HepG2 (cell line): ENCODE data around the gene UNC5B. TPM values are rescaled to one million over a fixed set of nuclear protein-coding genes. Genes with fewer than 3 reads are reported as not detected.

ENCODE experiments used
- ATAC-seq: fragments of 200-7000 bp; cut with Tn5 transposase; 3 replicates; pipeline ENCODE4 v1.9.1; 2020; ENCODE audit warnings: mild to moderate bottlenecking, moderate library complexity
- BruUV-seq: library from RNA; stranded (reverse); fragments of 400-500 nt; replicated peaks from 2 replicates; lab custom pipeline; 2021; lab: Mats Ljungman, UMichigan
- CTCF ChIA-PET: fragments of 300-600 bp; formaldehyde crosslinking; extraction: SDS; loops from one replicate; lab custom pipeline; 2021; ENCODE audit warnings: low total read pairs, inconsistent platforms, low intra/inter-chr PET ratio; lab: Yijun Ruan, JAX
- POLR2A ChIA-PET: fragments of 350-600 bp; sonication (Branson Sonifier 250); formaldehyde crosslinking; loops from one replicate; lab custom pipeline; 2020; ENCODE audit warnings: antibody characterized with exemption, inconsistent platforms; lab: Yijun Ruan, JAX
- DNase-seq: peaks from one replicate; pipeline ENCODE4 v3.0.0-alpha.2; 2015; ENCODE audit warnings: low spot score
- FAIRE-seq: peaks from 3 replicates; lab custom pipeline; 2011; peaks lifted over from hg19 to GRCh38; lab: Jason Lieb, UNC
- H2AFZ ChIP-seq: one replicate; pipeline ENCODE4 v1.6.1; 2011; ENCODE audit warnings: low read length, inconsistent platforms
- H3K27ac ChIP-seq: fragments of 300-600 bp; 3 replicates; pipeline ENCODE4 v1.8.0; 2011; ENCODE audit warnings: mixed run types, mild to moderate bottlenecking, mixed read lengths, low read length, inconsistent platforms; ENCODE audit not compliant: insufficient read depth; ENCODE audit errors: extremely low read length
- H3K27me3 ChIP-seq, 2 experiments: fragments of 200-600 bp in 1 of 2; 2 replicates in 1 of 2; 3 replicates in 1 of 2; pipeline versions ENCODE4 v1.6.0 to v1.8.0; 2011; ENCODE audit warnings: low read length in 2 of 2, mild to moderate bottlenecking in 2 of 2, moderate library complexity in 2 of 2, inconsistent platforms in 1 of 2; ENCODE audit not compliant: insufficient read depth in 2 of 2, control insufficient read depth in 1 of 2
- H3K36me3 ChIP-seq, 2 experiments: fragments of 200-600 bp in 1 of 2; replicated peaks in 1 of 2; 2 replicates in 1 of 2; 3 replicates in 1 of 2; pipeline versions ENCODE4 v1.5.1 to v1.8.0; 2011; ENCODE audit warnings: low read length in 2 of 2, inconsistent platforms in 1 of 2; ENCODE audit not compliant: insufficient read depth in 2 of 2, control insufficient read depth in 1 of 2
- H3K4me1 ChIP-seq: 2 replicates; pipeline ENCODE4 v1.5.1; 2012; ENCODE audit warnings: low read length, inconsistent platforms; ENCODE audit not compliant: insufficient read depth
- H3K4me2 ChIP-seq: 2 replicates; pipeline ENCODE4 v1.6.0; 2011; ENCODE audit warnings: low read depth, low read length, inconsistent platforms
- H3K4me3 ChIP-seq, 3 experiments: fragments of 200-600 bp in 1 of 3; sonication (generic), shearing (Covaris generic) in 1 of 3; replicated peaks in 1 of 3; 2 replicates each; pipeline ENCODE4 v1.5.1; 2011 to 2016; ENCODE audit warnings: low read length in 3 of 3, inconsistent platforms in 2 of 3, low read depth in 2 of 3, mild to moderate bottlenecking in 2 of 3, control low read depth in 1 of 3, mixed read lengths in 1 of 3; ENCODE audit not compliant: insufficient read depth in 1 of 3
- H3K79me2 ChIP-seq: one replicate; pipeline ENCODE4 v1.6.1; 2011; ENCODE audit warnings: low read length, inconsistent platforms; ENCODE audit not compliant: insufficient read depth
- H3K9ac ChIP-seq: 2 replicates; pipeline ENCODE4 v1.6.0; 2011; ENCODE audit warnings: mild to moderate bottlenecking, low read depth, low read length, inconsistent platforms; ENCODE audit not compliant: insufficient read depth
- H3K9me3 ChIP-seq: 2 replicates; pipeline ENCODE4 v1.5.1; 2012; ENCODE audit warnings: mild to moderate bottlenecking, low read length
- H4K20me1 ChIP-seq: 2 replicates; pipeline ENCODE4 v1.6.0; 2011; ENCODE audit warnings: inconsistent platforms, mild to moderate bottlenecking, low read length, moderate library complexity; ENCODE audit not compliant: insufficient read depth
- CENPBD1 ChIP-seq: sonication (generic); formaldehyde crosslinking; IDR thresholded peaks from 2 replicates; pipeline ENCODE4 v1.8.0; 2022; ENCODE audit warnings: missing genetic modification reagents, low read depth, mild to moderate bottlenecking, borderline replicate concordance
- FOXK2 ChIP-seq: fragments of 450-650 bp; IDR thresholded peaks from 2 replicates; pipeline ENCODE4 v1.6.1; 2016
- IKZF5 ChIP-seq: IDR thresholded peaks from 2 replicates; pipeline ENCODE4 v1.6.1; 2018; ENCODE audit warnings: missing genetic modification reagents, mild to moderate bottlenecking, missing compliant biosample characterization
- KLF15 ChIP-seq: sonication (generic); formaldehyde crosslinking; IDR thresholded peaks from 2 replicates; pipeline ENCODE4 v1.8.1; 2023; ENCODE audit warnings: borderline replicate concordance, mild to moderate bottlenecking, inconsistent platforms, missing genetic modification reagents, mixed read lengths
- LRRFIP1 ChIP-seq: sonication (generic); formaldehyde crosslinking; conservative IDR thresholded peaks from 2 replicates; pipeline ENCODE4 v1.4.0; 2020; ENCODE audit warnings: missing genetic modification reagents
- RARA ChIP-seq: IDR thresholded peaks from 2 replicates; pipeline ENCODE4 v1.6.1; 2016; ENCODE audit warnings: missing genetic modification reagents, missing compliant biosample characterization
- ZNF12 ChIP-seq: sonication (generic); formaldehyde crosslinking; IDR thresholded peaks from 2 replicates; pipeline ENCODE4 v1.5.0; 2020; ENCODE audit warnings: missing genetic modification reagents
- WGBS: methylation state at CpG from one replicate; pipeline ENCODE4 v1.1.6; 2017; ENCODE audit warnings: low lambda C conversion rate; 5-methylcytosine and 5-hydroxymethylcytosine counted together
- in situ Hi-C: cut with HindIII; loops from 2 replicates; pipeline ENCODE4 v1.10.0; 2017; ENCODE audit warnings: low pct_unique_long_range_greater_than_20kb; ENCODE audit not compliant: extremely low pct_ligation_motif_present
- intact Hi-C: fragments of 100-400 bp; cut with micrococcal nuclease; formaldehyde crosslinking; loops from one replicate; pipeline ENCODE4 v1.10.0; 2022; ENCODE audit not compliant: unreplicated experiment
- polyA plus RNA-seq, 8 experiments: library from polyadenylated mRNA; depleted of rRNA in 3 of 8; stranded (reverse) in 7 of 8; unstranded in 1 of 8; fragments of >200 nt; fragmentation: Illumina TruSeq in 4 of 8; extraction: Trizol in 4 of 8; gene quantifications; 2 replicates each; pipeline versions ENCODE4 v1.2.1 to v1.2.3, GENCODE V29; 2011 to 2016; ENCODE audit warnings: low read depth in 4 of 8, missing spikeins in 1 of 8, mixed read lengths in 1 of 8; ENCODE audit not compliant: insufficient read depth in 1 of 8
- total RNA-seq, 5 experiments: library from RNA; depleted of rRNA; stranded (reverse); fragments of >200 nt; fragmentation: Illumina TruSeq; extraction: Trizol; gene quantifications; 2 replicates each; pipeline ENCODE4 v1.2.3, GENCODE V29; 2016; ENCODE audit warnings: low read depth in 1 of 5

The UNC5B gene
- total and polyA plus RNA-seq, 2 of the 13 experiments (the other 11 are each of a cell fraction or from before 2014, with no cell fraction given), result 0.07 TPM

GRCh38 chr10:71230656-71231025 lies 18.3 kb downstream of the UNC5B start (continued):
- TF ChIP-seq LRRFIP1 (CRISPR knock-in tag) (no peak), RARA (CRISPR knock-in tag) (no peak), IKZF5 (no peak)

GRCh38 chr10:71231206-71231605 lies 18.8 kb downstream of the UNC5B start:
- intact Hi-C loops, result no loop called here
- no peaks in the 10 kb centered on the region for H3K4me1 ChIP-seq
- no TSS peak for BruUV-seq
- H2AFZ ChIP-seq, result no peak overlapping the region
- 44% methylated on average over 9 of the region's 11 CpGs for WGBS
- H3K36me3 ChIP-seq, result no peaks in the 10 kb centered on the region
- no peaks in the 10 kb centered on the region for H3K9me3 ChIP-seq
- in situ Hi-C loops, result no loop called here
- FAIRE-seq (no peak), ATAC-seq (no peak), DNase-seq (no peak)
- no peak overlapping the region for H3K4me3 ChIP-seq
- H3K9ac ChIP-seq, result no peak overlapping the region
- ChIA-PET CTCF (no interaction called here), POLR2A (no interaction called here)
- no peaks in the 10 kb centered on the region for H3K79me2 ChIP-seq
- H3K27me3 ChIP-seq, result peaks cover 3 to 25% of the 10 kb centered on the region in 2 experiments; a peak in 2 of 5 replicates
- no peaks in the 10 kb centered on the region for H4K20me1 ChIP-seq
- no peak overlapping the region for H3K4me2 ChIP-seq
- TF ChIP-seq FOXK2 (no peak), CENPBD1 (CRISPR knock-in tag) (no peak), ZNF12 (no peak), KLF15 (no peak)
- H3K27ac ChIP-seq, result no peak overlapping the region
